Neutrophil (primary cell): ENCODE data around the gene B3GNT5.
"Not testable (repeated sequence)": the region's sequence is repeated elsewhere in the genome, so short reads cannot be mapped to it uniquely, and the experiment has no call there.

ENCODE experiments used
- H3K27ac ChIP-seq: fragments of 200-600 bp; sonication (generic); 2 replicates; pipeline ENCODE4 v1.5.1; 2016; ENCODE audit warnings: mild to moderate bottlenecking, moderate library complexity
- H3K27me3 ChIP-seq: fragments of 200-600 bp; sonication (generic); 2 replicates; pipeline ENCODE4 v1.6.0; 2016; ENCODE audit warnings: mild to moderate bottlenecking
- H3K36me3 ChIP-seq: fragments of 200-600 bp; sonication (generic); 2 replicates; pipeline ENCODE4 v1.5.1; 2017
- H3K4me1 ChIP-seq, 2 experiments: fragments of 200-600 bp in 1 of 2; sonication (generic) in 1 of 2; 1 replicate in 1 of 2; 2 replicates in 1 of 2; pipeline versions ENCODE4 v1.5.1 to v1.6.1; 2013 to 2016; ENCODE audit warnings: low read depth in 1 of 2, low read length in 1 of 2, mild to moderate bottlenecking in 1 of 2, moderate library complexity in 1 of 2; ENCODE audit not compliant: control insufficient read depth in 1 of 2, insufficient read depth in 1 of 2
- H3K4me3 ChIP-seq, 2 experiments: fragments of 200-600 bp in 1 of 2; sonication (generic) in 1 of 2; 1 replicate in 1 of 2; 2 replicates in 1 of 2; pipeline ENCODE4 v1.5.1; 2013 to 2016; ENCODE audit warnings: low read depth in 1 of 2, low read length in 1 of 2, mild to moderate bottlenecking in 1 of 2, moderate library complexity in 1 of 2
- H3K9me3 ChIP-seq: fragments of 200-600 bp; sonication (generic); 2 replicates; pipeline ENCODE4 v1.5.1; 2016
- TF ChIP-seq, protein P1 (sequence below): fragments of 200-600 bp; sonication (generic); IDR thresholded peaks from 2 replicates; pipeline ENCODE4 v1.5.1; 2016; ENCODE audit warnings: antibody characterized with exemption

The B3GNT5 gene

DNA sequence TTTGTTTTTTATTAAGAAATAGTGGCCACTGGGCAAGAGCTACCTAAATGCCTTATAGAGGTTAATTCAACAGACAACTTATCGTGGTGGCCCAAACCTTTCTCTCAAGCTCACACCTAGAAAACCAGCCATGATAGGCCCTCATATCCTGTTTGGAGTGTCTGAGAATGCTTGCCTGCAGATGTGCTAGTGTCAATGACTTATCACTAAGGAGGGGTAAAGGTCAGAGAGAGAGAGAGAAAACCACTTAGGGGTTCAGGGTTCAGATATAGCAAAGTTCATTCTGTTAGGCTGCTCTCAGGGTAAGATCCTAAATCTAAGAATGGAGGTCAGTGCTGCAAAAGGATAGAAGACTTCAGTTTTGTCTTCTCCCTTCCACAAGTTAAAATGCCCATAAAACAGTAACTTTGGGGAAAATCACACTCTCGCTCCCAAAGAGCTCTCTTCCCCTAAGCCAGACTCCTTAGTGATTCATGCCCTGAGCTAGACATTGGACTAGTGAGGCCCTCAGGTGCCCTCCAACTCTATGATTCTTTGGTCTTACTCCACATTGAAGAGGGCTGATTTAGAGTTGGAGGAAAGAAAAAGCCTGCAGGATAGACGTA, 30.3 kb upstream of the B3GNT5 start:
- Histone ChIP-seq H3K27ac (no peak overlapping the region), H3K27me3 (no peaks in the 10 kb centered on the region), H3K4me3 (no peak overlapping the region), H3K4me1 (no peaks in the 10 kb centered on the region), H3K9me3 (no peaks in the 10 kb centered on the region), H3K36me3 (no peaks in the 10 kb centered on the region)
- TF ChIP-seq, protein P1, sequence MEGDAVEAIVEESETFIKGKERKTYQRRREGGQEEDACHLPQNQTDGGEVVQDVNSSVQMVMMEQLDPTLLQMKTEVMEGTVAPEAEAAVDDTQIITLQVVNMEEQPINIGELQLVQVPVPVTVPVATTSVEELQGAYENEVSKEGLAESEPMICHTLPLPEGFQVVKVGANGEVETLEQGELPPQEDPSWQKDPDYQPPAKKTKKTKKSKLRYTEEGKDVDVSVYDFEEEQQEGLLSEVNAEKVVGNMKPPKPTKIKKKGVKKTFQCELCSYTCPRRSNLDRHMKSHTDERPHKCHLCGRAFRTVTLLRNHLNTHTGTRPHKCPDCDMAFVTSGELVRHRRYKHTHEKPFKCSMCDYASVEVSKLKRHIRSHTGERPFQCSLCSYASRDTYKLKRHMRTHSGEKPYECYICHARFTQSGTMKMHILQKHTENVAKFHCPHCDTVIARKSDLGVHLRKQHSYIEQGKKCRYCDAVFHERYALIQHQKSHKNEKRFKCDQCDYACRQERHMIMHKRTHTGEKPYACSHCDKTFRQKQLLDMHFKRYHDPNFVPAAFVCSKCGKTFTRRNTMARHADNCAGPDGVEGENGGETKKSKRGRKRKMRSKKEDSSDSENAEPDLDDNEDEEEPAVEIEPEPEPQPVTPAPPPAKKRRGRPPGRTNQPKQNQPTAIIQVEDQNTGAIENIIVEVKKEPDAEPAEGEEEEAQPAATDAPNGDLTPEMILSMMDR: no peak

DNA sequence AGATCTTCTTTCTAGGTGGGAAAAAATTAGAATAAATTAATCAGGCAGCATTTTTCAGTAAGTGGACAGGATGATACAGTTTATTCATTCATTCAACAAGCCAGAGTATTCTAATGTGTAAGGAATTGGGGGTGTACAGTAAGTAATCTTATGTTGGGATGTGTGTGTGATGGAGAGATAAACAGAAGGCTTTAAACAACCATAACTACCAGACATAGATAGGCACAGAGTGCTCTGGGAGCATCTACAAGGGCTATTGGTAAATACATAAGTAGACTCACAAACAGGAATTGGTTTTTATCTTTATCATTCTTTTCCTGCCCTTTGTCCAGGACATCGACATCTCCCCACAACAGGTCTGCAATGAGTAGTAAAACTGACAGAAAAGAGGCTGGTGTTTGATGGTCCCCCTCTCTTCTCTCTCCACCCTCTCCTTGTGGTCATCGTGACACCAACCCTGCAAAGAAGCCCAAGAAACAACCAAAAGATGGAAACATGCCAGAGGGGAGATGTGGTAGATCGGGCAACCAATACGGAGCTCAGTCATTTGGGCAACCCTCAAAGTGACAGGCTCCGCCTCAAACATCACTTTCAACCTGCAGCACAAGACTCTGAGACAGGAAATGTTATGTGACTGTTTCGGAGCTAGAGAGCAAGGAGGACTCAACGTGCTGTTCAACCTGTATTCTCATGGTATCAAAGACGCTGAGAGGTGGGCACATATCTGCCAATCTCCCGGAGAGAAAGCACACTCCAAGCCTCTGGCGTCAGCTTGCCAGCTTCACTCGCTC, 28.7 kb upstream of the B3GNT5 start:
- TF ChIP-seq, protein P1: no peak
- H3K27ac ChIP-seq: no peak overlapping the region
- H3K4me1 ChIP-seq: no peaks in the 10 kb centered on the region
- H3K9me3 ChIP-seq: no peaks in the 10 kb centered on the region
- no peaks in the 10 kb centered on the region for H3K36me3 ChIP-seq
- no peaks in the 10 kb centered on the region for H3K27me3 ChIP-seq
- no peak overlapping the region for H3K4me3 ChIP-seq

DNA sequence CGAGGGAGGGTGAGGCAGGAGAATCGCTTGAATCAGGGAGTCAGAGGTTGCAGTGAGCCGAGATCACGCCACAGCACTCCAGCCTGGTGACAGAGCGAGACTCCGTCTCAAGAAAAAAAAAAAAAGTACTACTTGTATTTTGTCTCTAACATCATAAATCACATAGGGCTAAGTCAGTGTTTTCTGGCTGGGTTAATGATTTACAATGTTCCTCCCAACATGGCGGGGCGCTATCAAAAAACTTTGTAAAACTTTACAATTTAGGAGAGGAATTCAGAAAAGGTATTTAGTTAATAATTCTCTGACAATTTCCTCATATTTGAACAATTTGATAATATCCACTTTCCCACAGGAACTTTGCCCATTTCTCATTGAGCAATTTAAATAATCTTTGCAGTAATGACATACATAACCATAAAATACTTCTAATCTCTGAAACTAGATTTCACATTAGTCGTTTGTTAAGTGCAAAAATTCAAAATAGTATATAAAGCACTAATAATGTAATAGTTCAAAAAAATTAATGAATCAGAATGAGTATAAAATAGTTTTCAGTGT, 26.6 kb upstream of the B3GNT5 start:
- Histone ChIP-seq H3K4me3 (no peak overlapping the region), H3K9me3 (no peaks in the 10 kb centered on the region), H3K27me3 (no peaks in the 10 kb centered on the region), H3K27ac (no peak overlapping the region), H3K36me3 (no peaks in the 10 kb centered on the region), H3K4me1 (no peaks in the 10 kb centered on the region)
- TF ChIP-seq, protein P1: no peak

DNA sequence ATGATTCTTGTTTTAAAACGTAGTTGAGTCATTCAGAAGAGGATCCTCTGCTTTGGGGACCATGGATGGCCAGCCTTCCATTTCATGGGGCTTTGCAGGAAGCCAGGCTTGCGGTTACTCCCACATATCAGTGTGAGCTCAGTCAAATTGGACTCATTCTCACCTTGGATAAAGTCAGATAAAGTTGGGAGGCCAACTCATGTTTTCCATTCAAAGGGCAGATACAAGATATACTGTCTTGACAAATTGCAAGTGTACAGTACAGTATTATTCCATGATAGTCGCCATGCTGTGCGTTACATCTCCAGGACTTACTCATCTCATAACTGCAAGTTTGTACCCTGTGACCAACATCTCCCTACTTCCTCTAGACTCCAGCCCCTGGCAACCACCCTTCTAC, 25.5 kb upstream of the B3GNT5 start:
- TF ChIP-seq, protein P1: no peak
- Histone ChIP-seq H3K27ac (no peak overlapping the region), H3K36me3 (no peaks in the 10 kb centered on the region), H3K4me1 (no peaks in the 10 kb centered on the region), H3K9me3 (no peaks in the 10 kb centered on the region), H3K4me3 (no peak overlapping the region), H3K27me3 (no peaks in the 10 kb centered on the region)

DNA sequence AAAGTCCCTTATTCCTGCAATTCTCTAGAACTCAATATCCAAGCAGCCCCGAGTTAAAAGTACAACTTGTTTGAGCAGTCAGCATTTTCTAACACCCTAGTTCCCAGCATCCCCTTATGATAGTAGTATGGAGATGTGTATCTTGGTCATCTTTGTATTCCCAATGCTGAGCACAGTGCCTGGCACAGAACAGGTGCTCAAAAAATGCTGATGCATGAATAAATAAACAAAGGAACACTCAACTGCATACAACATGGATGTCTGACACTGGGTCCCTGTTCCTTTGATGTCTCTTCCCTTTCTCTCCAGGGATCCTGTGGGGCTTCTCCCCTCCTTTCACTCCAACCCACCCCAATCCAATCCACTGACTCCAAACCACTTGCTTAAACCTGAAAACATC, 23.9 kb upstream of the B3GNT5 start:
- Histone ChIP-seq H3K9me3 (no peaks in the 10 kb centered on the region), H3K4me3 (no peak overlapping the region), H3K36me3 (no peaks in the 10 kb centered on the region), H3K4me1 (peaks cover 4 to 7% of the 10 kb centered on the region in 2 experiments), H3K27ac (no peak overlapping the region), H3K27me3 (no peaks in the 10 kb centered on the region)
- TF ChIP-seq, protein P1: no peak

DNA sequence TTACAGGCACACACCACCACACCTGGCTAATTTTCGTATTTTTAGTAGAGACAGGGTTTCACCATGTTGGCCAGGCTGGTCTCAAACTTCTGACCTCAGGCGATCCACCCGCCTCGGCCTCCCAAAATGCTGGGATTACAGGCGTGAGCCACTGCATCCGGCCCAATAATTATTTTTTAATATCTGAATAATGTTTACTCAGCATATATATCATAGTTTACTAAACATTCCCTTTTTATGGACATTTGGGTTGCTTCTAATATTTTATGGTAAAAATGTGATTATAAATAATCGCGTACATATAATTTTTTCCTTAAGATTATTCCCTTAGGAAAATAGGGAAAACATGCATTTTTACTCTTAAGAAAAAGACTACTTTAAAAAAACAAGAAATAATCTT, 22.8 kb upstream of the B3GNT5 start:
- H3K9me3 ChIP-seq, H3K27me3 ChIP-seq, H3K27ac ChIP-seq: not testable (repeated sequence)

More for the DNA sequence above, 22.8 kb upstream of the B3GNT5 start:
- H3K4me3 ChIP-seq, H3K4me1 ChIP-seq, H3K36me3 ChIP-seq: not testable (repeated sequence)
